HCT116 (cell line): ENCODE measurements around the gene ATP5PD.

ENCODE experiments used
- CBX3 ChIP-seq: IDR thresholded peaks from 2 replicates; pipeline ENCODE4 v1.6.1; 2012; ENCODE audit warnings: low read depth
- EZH2 ChIP-seq: fragments of 200-600 bp; sonication (generic); IDR thresholded peaks from 2 replicates; pipeline ENCODE4 v1.6.1; 2017; ENCODE audit warnings: antibody characterized with exemption, mixed run types
- POLR2A ChIP-seq: IDR thresholded peaks from 2 replicates; pipeline ENCODE4 v1.7.0; 2011; ENCODE audit warnings: borderline replicate concordance; ENCODE audit not compliant: insufficient read depth, insufficient read length; ENCODE audit errors: extremely low read depth
- POLR2AphosphoS5 ChIP-seq: IDR thresholded peaks from 2 replicates; pipeline ENCODE4 v1.6.1; 2011; ENCODE audit warnings: mild to moderate bottlenecking, low read depth, low read length, moderate library complexity
- SRF ChIP-seq: IDR thresholded peaks from 2 replicates; pipeline ENCODE4 v1.6.1; 2012; ENCODE audit warnings: low read depth
- YY1 ChIP-seq: IDR thresholded peaks from 2 replicates; pipeline ENCODE4 v1.6.1; 2011; ENCODE audit warnings: low read length, low read depth, moderate library complexity, mild to moderate bottlenecking; ENCODE audit not compliant: insufficient replicate concordance; ENCODE audit errors: extremely low read depth
- ZNF274 ChIP-seq: fragments of 200-500 bp; sonication (Bioruptor generic); IDR thresholded peaks from 2 replicates; pipeline ENCODE4 v1.6.1; 2014; ENCODE audit warnings: mild to moderate bottlenecking, low read depth, low read length, inconsistent platforms
- TF ChIP-seq, protein P1 (sequence below), 3 experiments: fragments of 200-600 bp in 1 of 3; sonication (generic) in 1 of 3; IDR thresholded peaks in 2 of 3; conservative IDR thresholded peaks in 1 of 3; 2 replicates each; pipeline ENCODE4 v1.5.1; 2012 to 2017; ENCODE audit warnings: low read depth in 2 of 3, low read length in 2 of 3, antibody characterized with exemption in 1 of 3, borderline replicate concordance in 1 of 3, control low read depth in 1 of 3, mild to moderate bottlenecking in 1 of 3, mixed read lengths in 1 of 3, mixed run types in 1 of 3, moderate library complexity in 1 of 3; ENCODE audit not compliant: insufficient read depth in 1 of 3

DNA sequence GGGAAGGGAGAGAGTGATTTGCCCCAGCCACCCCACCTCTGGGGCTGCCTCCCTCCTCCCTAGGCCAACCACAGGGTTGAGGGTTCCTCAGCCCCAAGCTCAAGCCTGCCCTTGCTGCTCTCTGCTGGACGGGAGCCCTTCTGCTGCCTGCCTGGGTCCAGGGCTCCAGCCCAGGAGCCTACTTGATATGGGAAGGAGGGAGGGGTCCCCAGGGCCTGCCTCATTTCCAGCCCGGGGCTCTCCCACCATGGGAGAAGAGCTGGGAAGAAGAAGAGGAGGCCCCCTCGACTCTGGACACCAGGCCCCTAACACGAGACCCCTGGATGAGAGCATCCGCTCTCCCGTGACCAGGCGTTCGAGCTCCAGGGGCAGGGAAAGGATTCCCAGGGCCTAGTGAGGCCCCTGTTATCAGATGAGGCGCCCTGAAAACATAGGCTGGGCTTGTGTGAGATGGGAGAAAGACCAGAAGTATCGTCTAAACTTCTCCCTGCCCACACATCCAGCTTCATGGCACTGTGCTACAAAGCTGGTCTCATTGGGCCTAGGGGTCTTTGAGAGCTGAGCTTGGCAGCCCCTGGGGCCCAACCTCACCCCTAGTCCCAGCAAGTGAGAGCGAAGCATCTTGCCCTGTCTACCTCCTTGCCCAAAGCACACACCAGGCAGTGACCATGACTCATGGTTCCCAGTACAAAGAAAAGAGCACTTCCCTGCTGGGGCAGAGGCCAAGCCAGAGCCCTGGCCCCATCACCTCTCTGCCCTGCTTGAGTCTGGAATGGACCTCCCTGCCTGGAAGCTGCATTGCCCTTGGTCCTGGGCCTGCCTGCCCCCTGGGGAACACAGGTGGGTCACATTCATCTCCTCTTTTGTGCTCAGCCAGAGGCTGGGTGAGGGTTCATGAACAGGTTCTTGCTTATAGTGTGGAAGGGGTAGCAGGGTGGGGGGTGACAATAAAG, 42.0 kb upstream of the ATP5PD start:
- TF ChIP-seq EZH2, result no peak
- TF ChIP-seq SRF, result no peak
- TF ChIP-seq, protein P1, sequence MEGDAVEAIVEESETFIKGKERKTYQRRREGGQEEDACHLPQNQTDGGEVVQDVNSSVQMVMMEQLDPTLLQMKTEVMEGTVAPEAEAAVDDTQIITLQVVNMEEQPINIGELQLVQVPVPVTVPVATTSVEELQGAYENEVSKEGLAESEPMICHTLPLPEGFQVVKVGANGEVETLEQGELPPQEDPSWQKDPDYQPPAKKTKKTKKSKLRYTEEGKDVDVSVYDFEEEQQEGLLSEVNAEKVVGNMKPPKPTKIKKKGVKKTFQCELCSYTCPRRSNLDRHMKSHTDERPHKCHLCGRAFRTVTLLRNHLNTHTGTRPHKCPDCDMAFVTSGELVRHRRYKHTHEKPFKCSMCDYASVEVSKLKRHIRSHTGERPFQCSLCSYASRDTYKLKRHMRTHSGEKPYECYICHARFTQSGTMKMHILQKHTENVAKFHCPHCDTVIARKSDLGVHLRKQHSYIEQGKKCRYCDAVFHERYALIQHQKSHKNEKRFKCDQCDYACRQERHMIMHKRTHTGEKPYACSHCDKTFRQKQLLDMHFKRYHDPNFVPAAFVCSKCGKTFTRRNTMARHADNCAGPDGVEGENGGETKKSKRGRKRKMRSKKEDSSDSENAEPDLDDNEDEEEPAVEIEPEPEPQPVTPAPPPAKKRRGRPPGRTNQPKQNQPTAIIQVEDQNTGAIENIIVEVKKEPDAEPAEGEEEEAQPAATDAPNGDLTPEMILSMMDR (IDR thresholded peaks at IDR 0.05 in 2 of 3, conservative IDR thresholded peaks at IDR 0.05 in 1 of 3; ENCODE audit: borderline replicate concordance in 1 of 3, insufficient read depth in 1 of 3, low read depth in 2 of 3, low read length in 2 of 3), result no peak
- TF ChIP-seq CBX3, result no peak
- no peak for TF ChIP-seq POLR2A
- TF ChIP-seq YY1, result peak; percentile 53
- TF ChIP-seq ZNF274, result no peak
- TF ChIP-seq POLR2AphosphoS5, result peak; percentile 59
